Omental fat pad (tissue), 4 donors: ENCODE results near the gene RXFP4. TPM values are rescaled to one million over a fixed set of nuclear protein-coding genes. Genes with fewer than 3 reads are reported as not detected.

Experiments used
- ATAC-seq: fragments of 150-250 bp; one replicate; pipeline ENCODE4 v1.9.1; 2016; ENCODE audit warnings: mild to moderate bottlenecking, moderate library complexity; ENCODE audit not compliant: low FRiP score
- DNase-seq: peaks from one replicate; pipeline ENCODE4 v3.0.0-alpha.2; 2019; ENCODE audit warnings: low spot score
- total RNA-seq, 4 donors: library from RNA; depleted of rRNA; stranded (reverse); fragments of >200 nt; gene quantifications; one replicate each; pipeline ENCODE4 v1.1.0, GENCODE V29; 2016
- TF ChIP-seq, protein P1 (sequence below), 3 donors: fragments of 450-650 bp; IDR thresholded peaks; one replicate each; pipeline ENCODE4 v1.5.1; 2016 to 2017; ENCODE audit warnings: antibody characterized with exemption in 3 of 3, mild to moderate bottlenecking in 3 of 3, moderate library complexity in 2 of 3

The RXFP4 gene
- total RNA-seq, 4 donors from 2014 or later, result not detected

DNA sequence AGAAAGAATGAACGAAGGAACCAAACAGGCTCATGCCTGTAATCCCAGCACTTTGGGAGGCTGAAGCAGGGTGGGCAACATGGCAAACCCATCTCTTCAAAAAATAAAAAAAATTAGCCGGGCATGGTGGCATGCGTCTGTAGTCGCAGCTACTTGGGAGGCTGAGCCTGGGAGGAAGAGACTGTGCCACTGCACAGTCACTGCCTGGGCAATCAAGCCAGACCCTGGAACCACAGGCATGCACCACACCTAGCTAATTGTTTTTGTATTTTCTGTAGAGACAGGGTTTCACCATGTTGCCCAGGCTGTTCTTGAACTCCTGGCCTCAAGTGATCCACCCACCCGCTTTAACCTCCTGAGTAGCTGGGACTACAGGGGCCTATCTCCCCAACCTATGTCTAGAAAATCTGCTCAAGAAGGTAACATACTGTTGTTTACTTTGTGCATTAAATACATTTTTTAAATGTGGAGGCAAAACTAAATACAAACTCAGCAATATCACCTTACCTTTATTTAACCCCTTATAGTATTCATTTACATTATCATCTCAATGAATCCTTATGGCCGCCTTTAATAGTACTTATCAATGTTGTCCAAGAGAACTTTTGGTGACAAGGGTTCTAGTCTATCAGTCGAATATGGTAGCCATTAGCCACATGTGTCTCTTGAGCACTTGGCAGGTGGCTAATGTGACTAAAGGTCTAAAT, 10.0 kb upstream of the RXFP4 start:
- no peak for DNase-seq
- no peak for ATAC-seq
- TF ChIP-seq, protein P1, sequence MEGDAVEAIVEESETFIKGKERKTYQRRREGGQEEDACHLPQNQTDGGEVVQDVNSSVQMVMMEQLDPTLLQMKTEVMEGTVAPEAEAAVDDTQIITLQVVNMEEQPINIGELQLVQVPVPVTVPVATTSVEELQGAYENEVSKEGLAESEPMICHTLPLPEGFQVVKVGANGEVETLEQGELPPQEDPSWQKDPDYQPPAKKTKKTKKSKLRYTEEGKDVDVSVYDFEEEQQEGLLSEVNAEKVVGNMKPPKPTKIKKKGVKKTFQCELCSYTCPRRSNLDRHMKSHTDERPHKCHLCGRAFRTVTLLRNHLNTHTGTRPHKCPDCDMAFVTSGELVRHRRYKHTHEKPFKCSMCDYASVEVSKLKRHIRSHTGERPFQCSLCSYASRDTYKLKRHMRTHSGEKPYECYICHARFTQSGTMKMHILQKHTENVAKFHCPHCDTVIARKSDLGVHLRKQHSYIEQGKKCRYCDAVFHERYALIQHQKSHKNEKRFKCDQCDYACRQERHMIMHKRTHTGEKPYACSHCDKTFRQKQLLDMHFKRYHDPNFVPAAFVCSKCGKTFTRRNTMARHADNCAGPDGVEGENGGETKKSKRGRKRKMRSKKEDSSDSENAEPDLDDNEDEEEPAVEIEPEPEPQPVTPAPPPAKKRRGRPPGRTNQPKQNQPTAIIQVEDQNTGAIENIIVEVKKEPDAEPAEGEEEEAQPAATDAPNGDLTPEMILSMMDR (IDR thresholded peaks at IDR 0.05), result no peak

DNA sequence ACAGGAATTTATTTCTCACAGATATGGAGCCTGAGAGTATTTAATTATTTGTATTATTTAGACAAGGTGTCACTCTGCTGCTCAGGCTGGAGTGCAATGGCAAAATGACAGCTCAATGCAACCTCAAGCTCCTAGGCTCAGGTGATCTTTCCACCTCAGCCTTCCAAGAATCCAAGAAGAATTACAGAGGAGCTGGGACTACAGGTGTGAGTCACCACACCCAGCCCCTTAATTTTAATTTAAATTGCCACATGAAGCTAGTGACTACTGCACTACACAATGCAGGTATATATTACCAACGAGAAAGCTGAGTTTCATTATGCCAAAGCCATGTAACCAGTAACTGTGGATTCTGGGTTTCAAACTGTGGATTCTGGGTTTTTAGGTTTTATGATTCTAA, 9.4 kb upstream of the RXFP4 start:
- TF ChIP-seq, protein P1 (IDR thresholded peaks at IDR 0.05), result no peak
- no peak for DNase-seq
- no peak for ATAC-seq

DNA sequence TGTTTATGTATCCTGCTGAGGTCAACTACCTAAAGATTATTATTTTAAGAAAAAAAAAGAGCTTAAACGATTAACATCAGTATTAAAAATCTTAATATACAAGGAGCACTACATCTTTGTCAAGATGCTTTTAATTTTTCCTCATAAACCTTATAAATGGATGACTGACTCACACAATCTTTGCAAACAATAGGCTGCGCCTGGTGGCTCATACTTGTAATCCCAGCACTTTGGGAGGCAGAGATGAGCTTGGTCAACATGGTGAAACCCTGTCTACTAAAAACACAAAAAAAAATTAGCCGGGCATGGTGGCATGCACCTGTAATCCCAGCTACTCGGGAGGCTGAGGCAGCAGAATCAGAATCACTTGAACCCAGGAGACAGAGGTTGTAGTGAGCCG, 9.0 kb upstream of the RXFP4 start:
- ATAC-seq, result no peak
- TF ChIP-seq, protein P1 (IDR thresholded peaks at IDR 0.05), result no peak
- no peak for DNase-seq

DNA sequence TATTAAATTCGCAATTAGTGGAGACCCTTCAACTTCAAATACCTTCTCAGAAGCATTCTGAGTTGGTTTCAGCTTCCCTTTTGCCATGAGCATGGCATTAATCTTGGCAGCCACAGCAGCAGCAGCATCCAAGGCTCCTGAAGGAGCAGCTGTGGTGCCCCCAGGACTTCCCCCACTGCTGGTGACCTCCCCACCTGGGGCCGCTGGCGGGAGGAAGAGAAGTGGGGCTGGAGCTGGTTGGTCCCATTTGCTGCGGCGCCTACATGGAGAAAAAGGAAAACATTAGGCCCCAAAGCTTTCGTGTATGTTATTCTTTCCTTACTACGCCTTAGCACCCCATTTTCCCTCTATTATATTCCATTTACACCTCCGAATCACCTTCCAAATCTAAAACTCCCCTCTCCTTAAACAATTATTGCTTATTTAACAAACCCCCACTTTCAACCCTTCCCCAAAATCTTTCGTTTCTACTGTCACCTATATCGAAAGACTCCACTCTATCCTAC, 7.8 kb upstream of the RXFP4 start:
- DNase-seq, result no peak
- no peak for ATAC-seq

DNA sequence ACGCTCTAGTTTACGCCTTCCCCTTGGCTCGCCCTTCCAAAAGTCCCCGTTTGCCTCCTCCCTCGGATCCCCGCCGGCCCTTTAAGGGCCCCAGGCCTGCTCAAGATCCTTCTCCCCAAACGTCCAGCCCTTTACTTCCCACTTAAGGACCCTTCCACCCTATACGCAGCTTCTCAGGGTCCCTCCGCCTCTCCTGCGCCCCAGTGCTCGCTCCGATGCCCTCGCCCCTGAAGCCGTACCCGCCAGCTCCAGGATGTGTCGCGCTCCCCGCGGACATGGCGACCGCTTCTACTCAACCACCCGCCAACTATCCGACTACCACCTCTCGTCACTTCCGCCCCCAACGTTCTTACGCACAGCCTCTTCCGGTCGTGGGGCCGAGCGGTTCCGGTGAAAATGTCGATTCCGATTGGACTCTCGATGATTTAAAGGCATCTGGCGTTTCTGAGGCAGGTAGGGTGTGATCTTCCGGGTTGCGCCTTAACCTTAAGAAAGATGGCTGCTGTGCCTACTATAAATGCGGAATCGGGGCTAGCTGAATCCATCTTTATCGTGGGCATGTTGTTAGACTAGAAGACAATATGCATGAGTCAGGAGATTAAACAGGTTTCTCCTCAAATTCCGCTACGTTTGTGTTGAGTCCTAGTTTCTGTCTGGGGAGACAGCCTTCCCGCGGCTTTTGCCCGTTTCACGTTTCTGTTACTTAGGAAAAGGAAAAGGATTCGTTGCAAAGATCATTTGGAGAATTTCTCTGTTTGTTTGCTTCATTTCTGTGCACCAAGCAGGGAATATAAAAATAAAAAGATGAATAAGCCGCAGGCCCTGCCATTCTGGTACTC, 7.1 kb upstream of the RXFP4 start, which contains the start of gene KHDC4:
KHDC4 (minus strand) TSS at position 317 of the 839 bp plus-strand sequence; CDS start at position 277, 40 bp downstream.
- ATAC-seq (peak; percentile 97), DNase-seq (peak; percentile 73)
- TF ChIP-seq, protein P1 (IDR thresholded peaks at IDR 0.05), result no peak

More for the DNA sequence above, 7.8 kb upstream of the RXFP4 start:
- TF ChIP-seq, protein P1 (IDR thresholded peaks at IDR 0.05), result no peak

DNA sequence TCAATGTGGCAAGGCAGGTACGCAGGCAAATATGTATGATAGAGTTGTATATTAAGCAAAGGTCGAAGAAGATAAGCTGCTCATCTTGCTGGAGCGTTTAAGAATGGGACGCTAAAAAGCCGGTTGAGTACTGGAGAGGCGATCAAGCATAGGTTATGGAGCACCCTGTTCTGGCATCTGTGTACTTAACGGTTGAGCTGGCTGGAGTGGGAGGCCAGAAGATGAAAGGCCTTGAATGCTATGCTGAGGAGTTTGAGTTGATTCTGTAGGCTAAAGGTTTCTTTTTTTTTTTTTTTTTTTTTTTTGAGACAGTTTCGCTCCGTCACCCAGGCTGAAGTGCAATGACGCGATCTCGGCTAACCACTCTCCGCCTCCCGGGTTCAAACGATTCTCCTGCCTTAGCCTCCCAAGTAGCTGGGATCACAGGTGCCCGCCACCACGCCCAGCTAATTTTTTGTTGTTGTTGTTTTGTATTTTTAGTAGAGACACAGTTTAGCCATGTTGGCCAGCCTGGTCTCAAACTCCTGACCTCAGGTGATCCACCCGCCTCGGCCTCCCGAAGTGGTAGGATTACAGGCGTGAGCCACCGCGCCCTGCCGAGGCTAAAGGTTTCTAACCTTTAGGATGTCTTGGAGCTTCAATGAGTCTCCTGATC, 6.4 kb upstream of the RXFP4 start:
- ATAC-seq (no peak), DNase-seq (no peak)

More for the DNA sequence above, 6.4 kb upstream of the RXFP4 start:
- TF ChIP-seq, protein P1 (IDR thresholded peaks at IDR 0.05), result no peak
